GM21528 (cell line): ENCODE measurements around the gene ADAMTS16.

Experiments
- ATAC-seq: cut with Tn5 transposase; IDR thresholded peaks from one replicate; pipeline ENCODE4 v1.9.1; 2021; ENCODE audit warnings: mild to moderate bottlenecking, moderate library complexity; ENCODE audit not compliant: unreplicated experiment, low FRiP score

The ADAMTS16 gene

DNA sequence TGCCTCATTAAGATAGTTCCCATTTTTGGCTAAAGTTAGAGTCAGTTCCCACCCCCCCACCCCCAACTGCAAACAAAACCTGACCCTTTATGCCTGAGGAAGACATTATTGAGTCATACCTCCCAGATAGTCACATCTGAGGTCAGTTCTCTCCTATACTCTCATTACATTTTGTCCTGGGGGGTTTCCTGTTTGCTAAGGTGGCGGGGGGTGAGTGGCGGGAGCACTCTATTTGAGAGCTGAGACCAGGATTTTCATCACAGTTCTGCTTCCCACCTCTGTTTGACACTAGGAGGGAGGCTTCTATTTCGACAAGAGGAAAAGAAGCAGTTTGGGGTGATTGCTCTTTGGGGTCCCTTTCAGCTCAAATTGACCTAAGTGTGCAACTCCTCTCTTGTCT is 222.9 kb downstream of the ADAMTS16 start:
- no peak for ATAC-seq

- no peak for ATAC-seq
These were observed 224.8 kb downstream of the ADAMTS16 start for GRCh38 chr5:5364932-5365331.

DNA sequence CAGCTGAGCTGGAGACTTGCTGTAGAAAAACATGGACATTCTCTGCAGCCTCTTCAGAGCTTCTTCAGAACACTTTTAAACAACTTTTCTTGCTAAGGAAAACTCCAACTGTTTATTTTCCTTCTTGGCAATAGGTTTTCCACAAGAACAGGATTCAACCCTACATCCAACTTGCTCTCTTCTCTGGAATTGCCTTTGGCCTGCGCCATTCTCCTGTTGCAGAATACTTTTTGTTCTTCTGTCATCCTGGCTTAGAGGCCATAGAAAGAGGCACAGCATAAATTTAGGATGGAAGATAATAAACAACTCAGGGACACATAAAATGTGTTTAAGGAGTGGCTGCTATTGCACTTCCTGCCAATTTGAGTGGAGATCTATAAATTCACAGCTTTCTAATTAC is 227.6 kb downstream of the ADAMTS16 start:
- no peak for ATAC-seq

GRCh38 chr5:5369051-5369605 is 229.0 kb downstream of the ADAMTS16 start:
- no peak for ATAC-seq
